ES-I3 (cell line): ENCODE results near the gene LCE7A.

Source experiments
- H3K36me3 ChIP-seq: 2 replicates; pipeline ENCODE4 v1.6.1; 2013; ENCODE audit warnings: mild to moderate bottlenecking, low read length, control low read depth, moderate library complexity; ENCODE audit not compliant: insufficient read depth
- H3K4me1 ChIP-seq: 2 replicates; pipeline ENCODE4 v1.6.1; 2013; ENCODE audit warnings: mild to moderate bottlenecking, control low read depth, low read length; ENCODE audit not compliant: insufficient read depth
- H3K9ac ChIP-seq: 2 replicates; pipeline ENCODE4 v1.6.1; 2013; ENCODE audit warnings: low read depth, mild to moderate bottlenecking, low read length, moderate library complexity
- H3K9me3 ChIP-seq: 2 replicates; pipeline ENCODE4 v1.6.1; 2013; ENCODE audit warnings: mild to moderate bottlenecking, low read length, moderate library complexity; ENCODE audit not compliant: control insufficient read depth, insufficient read depth

The LCE7A gene

GRCh38 chr1:152859696-152860095 is at the start of gene LCE7A:
Gene LCE7A (plus strand): TSS chr1:152859996. CDS start chr1:152860698, 702 bp downstream.
- Histone ChIP-seq H3K9ac (no peak within 1 kb of the TSS), H3K4me1 (no peaks in the 10 kb centered on the region), H3K9me3 (no peaks in the 10 kb centered on the region), H3K36me3 (no peaks in the 10 kb centered on the region)

GRCh38 chr1:152811050-152811449 is 48.7 kb upstream of the LCE7A start:
- Histone ChIP-seq H3K9ac (no peak overlapping the region), H3K36me3 (no peaks in the 10 kb centered on the region), H3K9me3 (no peaks in the 10 kb centered on the region), H3K4me1 (no peaks in the 10 kb centered on the region)

- H3K9me3 ChIP-seq = no peaks in the 10 kb centered on the region
- H3K9ac ChIP-seq = no peak within 1 kb of the TSS
- H3K36me3 ChIP-seq = no peaks in the 10 kb centered on the region
- H3K4me1 ChIP-seq = no peaks in the 10 kb centered on the region
Observed at GRCh38 chr1:152811671-152812070, 48.1 kb upstream of the LCE7A start, which contains the start of gene LCE1B. Gene LCE1B (plus strand): TSS chr1:152811971. CDS start chr1:152812447, 476 bp downstream.

GRCh38 chr1:152817309-152817708 is 42.5 kb upstream of the LCE7A start:
- Histone ChIP-seq H3K36me3 (no peaks in the 10 kb centered on the region), H3K9ac (no peak overlapping the region), H3K4me1 (no peaks in the 10 kb centered on the region), H3K9me3 (no peaks in the 10 kb centered on the region)

GRCh38 chr1:152823294-152823693 is 36.5 kb upstream of the LCE7A start:
- no peak overlapping the region for H3K9ac ChIP-seq
- no peaks in the 10 kb centered on the region for H3K36me3 ChIP-seq
- H3K4me1 ChIP-seq = no peaks in the 10 kb centered on the region
- no peaks in the 10 kb centered on the region for H3K9me3 ChIP-seq

- Histone ChIP-seq H3K9me3 (no peaks in the 10 kb centered on the region), H3K9ac (no peak overlapping the region), H3K36me3 (no peaks in the 10 kb centered on the region), H3K4me1 (no peaks in the 10 kb centered on the region)
Observed at GRCh38 chr1:152824964-152825363, 34.8 kb upstream of the LCE7A start.

GRCh38 chr1:152827173-152827572 is 32.6 kb upstream of the LCE7A start, which contains the start of gene LCE1A:
Gene LCE1A (plus strand): TSS chr1:152827473. CDS start chr1:152827473, 0 bp downstream.
- no peaks in the 10 kb centered on the region for H3K9me3 ChIP-seq
- H3K4me1 ChIP-seq = no peaks in the 10 kb centered on the region
- H3K36me3 ChIP-seq = no peaks in the 10 kb centered on the region
- H3K9ac ChIP-seq = no peak within 1 kb of the TSS

GRCh38 chr1:152836870-152837269 is 22.9 kb upstream of the LCE7A start:
- Histone ChIP-seq H3K9me3 (no peaks in the 10 kb centered on the region), H3K4me1 (no peaks in the 10 kb centered on the region), H3K9ac (no peak overlapping the region), H3K36me3 (no peaks in the 10 kb centered on the region)

- Histone ChIP-seq H3K9ac (no peak within 1 kb of the TSS), H3K9me3 (no peaks in the 10 kb centered on the region), H3K36me3 (no peaks in the 10 kb centered on the region), H3K4me1 (no peaks in the 10 kb centered on the region)
Observed at GRCh38 chr1:152842556-152842955, 17.2 kb upstream of the LCE7A start, which contains the start of gene LCE6A. Gene LCE6A (plus strand): TSS chr1:152842856. CDS start chr1:152843521, 665 bp downstream.

GRCh38 chr1:152855661-152856060 is 4.1 kb upstream of the LCE7A start:
- Histone ChIP-seq H3K9ac (no peak overlapping the region), H3K9me3 (no peaks in the 10 kb centered on the region), H3K36me3 (no peaks in the 10 kb centered on the region), H3K4me1 (no peaks in the 10 kb centered on the region)

GRCh38 chr1:152858062-152858461 is 1.7 kb upstream of the LCE7A start:
- no peaks in the 10 kb centered on the region for H3K36me3 ChIP-seq
- no peaks in the 10 kb centered on the region for H3K4me1 ChIP-seq
- no peaks in the 10 kb centered on the region for H3K9me3 ChIP-seq
- H3K9ac ChIP-seq = no peak overlapping the region

- Histone ChIP-seq H3K4me1 (no peaks in the 10 kb centered on the region), H3K9me3 (no peaks in the 10 kb centered on the region), H3K36me3 (no peaks in the 10 kb centered on the region), H3K9ac (no peak overlapping the region)
Observed at GRCh38 chr1:152860129-152860528, 333 bp downstream of the LCE7A start.

GRCh38 chr1:152861374-152861773 is 1.6 kb downstream of the LCE7A start:
- Histone ChIP-seq H3K4me1 (no peaks in the 10 kb centered on the region), H3K36me3 (no peaks in the 10 kb centered on the region), H3K9me3 (no peaks in the 10 kb centered on the region), H3K9ac (no peak overlapping the region)

GRCh38 chr1:152864443-152864842 is 4.6 kb downstream of the LCE7A start:
- Histone ChIP-seq H3K36me3 (no peaks in the 10 kb centered on the region), H3K4me1 (no peaks in the 10 kb centered on the region), H3K9me3 (no peaks in the 10 kb centered on the region), H3K9ac (no peak overlapping the region)

- Histone ChIP-seq H3K36me3 (no peaks in the 10 kb centered on the region), H3K4me1 (no peaks in the 10 kb centered on the region), H3K9ac (no peak overlapping the region), H3K9me3 (no peaks in the 10 kb centered on the region)
Observed at GRCh38 chr1:152866321-152866720, 6.5 kb downstream of the LCE7A start.
